ENCODE results near the gene DOHH.
A peak's percentile ranks its signal among the peaks of the same experiment; 100 is the strongest.

Gene DOHH

GRCh38 chr19:3458229-3459088 lies 42.0 kb downstream of the DOHH start:
- Histone ChIP-seq H3K9ac (no peak overlapping the region), H3K4me3 (IDR thresholded peaks at IDR 0.05; ENCODE audit: insufficient read depth, low read depth, low read length) (no peak overlapping the region), H3K36me3 (ENCODE audit: insufficient read depth) (no peaks in the 10 kb centered on the region), H3K27me3 (ENCODE audit: insufficient read depth, low read depth) (no peaks in the 10 kb centered on the region), H3K4me2 (peak overlapping the region; percentile 75), H3K4me1 (ENCODE audit: low read depth, poor library complexity, severe bottlenecking) (peaks cover 44% of the 10 kb centered on the region), H4K20me1 (ENCODE audit: insufficient read depth) (no peaks in the 10 kb centered on the region), H3K79me2 (ENCODE audit: insufficient read depth, low read depth) (no peaks in the 10 kb centered on the region), H3K27ac (peak overlapping the region; percentile 26; the same call in 1 of the 2 replicates), H2AFZ (ENCODE audit: low read depth) (no peak overlapping the region)
- no peak for TF ChIP-seq CTCF (conservative IDR thresholded peaks at IDR 0.05; ENCODE audit: low read depth, low read length)

GRCh38 chr19:3457528-3458228 lies 42.8 kb downstream of the DOHH start:
- no peak overlapping the region; the same call in 1 of the 2 replicates for H3K9ac ChIP-seq
- no peaks in the 10 kb centered on the region for H4K20me1 ChIP-seq (ENCODE audit: insufficient read depth)
- H3K4me3 ChIP-seq (IDR thresholded peaks at IDR 0.05; ENCODE audit: insufficient read depth, low read depth, low read length): no peak overlapping the region

GRCh38 chr19:3456925-3457527 lies 43.4 kb downstream of the DOHH start:
- H3K9ac ChIP-seq: no peak overlapping the region; the same call in 1 of the 2 replicates
- peak overlapping the region; percentile 26; the same call in 1 of the 2 replicates for H3K27ac ChIP-seq
- H3K4me3 ChIP-seq (IDR thresholded peaks at IDR 0.05; ENCODE audit: insufficient read depth, low read depth, low read length): no peak overlapping the region
- H3K36me3 ChIP-seq (ENCODE audit: insufficient read depth): no peaks in the 10 kb centered on the region
- H3K4me1 ChIP-seq (ENCODE audit: low read depth, poor library complexity, severe bottlenecking): peaks cover 44% of the 10 kb centered on the region
- TF ChIP-seq CTCF (conservative IDR thresholded peaks at IDR 0.05; ENCODE audit: low read depth, low read length): no peak
- H3K79me2 ChIP-seq (ENCODE audit: insufficient read depth, low read depth): no peaks in the 10 kb centered on the region
- H4K20me1 ChIP-seq (ENCODE audit: insufficient read depth): no peaks in the 10 kb centered on the region
- peak overlapping the region; percentile 75 for H3K4me2 ChIP-seq
- no peaks in the 10 kb centered on the region for H3K27me3 ChIP-seq (ENCODE audit: insufficient read depth, low read depth)
- H2AFZ ChIP-seq (ENCODE audit: low read depth): no peak overlapping the region

More at GRCh38 chr19:3457528-3458228, 42.8 kb downstream of the DOHH start:
- Histone ChIP-seq H3K27ac (peak overlapping the region; percentile 26), H3K36me3 (ENCODE audit: insufficient read depth) (no peaks in the 10 kb centered on the region), H3K4me2 (peak overlapping the region; percentile 75), H3K27me3 (ENCODE audit: insufficient read depth, low read depth) (no peaks in the 10 kb centered on the region), H2AFZ (ENCODE audit: low read depth) (no peak overlapping the region), H3K4me1 (ENCODE audit: low read depth, poor library complexity, severe bottlenecking) (peaks cover 44% of the 10 kb centered on the region), H3K79me2 (ENCODE audit: insufficient read depth, low read depth) (no peaks in the 10 kb centered on the region)
- no peak for TF ChIP-seq CTCF (conservative IDR thresholded peaks at IDR 0.05; ENCODE audit: low read depth, low read length)

GRCh38 chr19:3455960-3456601 lies 44.4 kb downstream of the DOHH start:
- no peaks in the 10 kb centered on the region for H4K20me1 ChIP-seq (ENCODE audit: insufficient read depth)
- H3K4me2 ChIP-seq: peak overlapping the region; percentile 75; the same call in 1 of the 2 replicates
- no peak overlapping the region for H3K27ac ChIP-seq
- peaks cover 44% of the 10 kb centered on the region for H3K4me1 ChIP-seq (ENCODE audit: low read depth, poor library complexity, severe bottlenecking)
- no peaks in the 10 kb centered on the region for H3K79me2 ChIP-seq (ENCODE audit: insufficient read depth, low read depth)
- no peaks in the 10 kb centered on the region for H3K27me3 ChIP-seq (ENCODE audit: insufficient read depth, low read depth)
- H3K9ac ChIP-seq: no peak overlapping the region
- H3K36me3 ChIP-seq (ENCODE audit: insufficient read depth): no peaks in the 10 kb centered on the region
- no peak overlapping the region for H3K4me3 ChIP-seq (IDR thresholded peaks at IDR 0.05; ENCODE audit: insufficient read depth, low read depth, low read length)
- no peak for TF ChIP-seq CTCF (conservative IDR thresholded peaks at IDR 0.05; ENCODE audit: low read depth, low read length)
- no peak overlapping the region for H2AFZ ChIP-seq (ENCODE audit: low read depth)

All from KMS-11 (cell line).